Effector CD4-positive, alpha-beta T cell (primary cell): Measurements from ENCODE around the gene KEL.

Experiments used
- DNase-seq: peaks from one replicate; pipeline ENCODE4 v3.0.0-alpha.2; 2020

The KEL gene

DNA sequence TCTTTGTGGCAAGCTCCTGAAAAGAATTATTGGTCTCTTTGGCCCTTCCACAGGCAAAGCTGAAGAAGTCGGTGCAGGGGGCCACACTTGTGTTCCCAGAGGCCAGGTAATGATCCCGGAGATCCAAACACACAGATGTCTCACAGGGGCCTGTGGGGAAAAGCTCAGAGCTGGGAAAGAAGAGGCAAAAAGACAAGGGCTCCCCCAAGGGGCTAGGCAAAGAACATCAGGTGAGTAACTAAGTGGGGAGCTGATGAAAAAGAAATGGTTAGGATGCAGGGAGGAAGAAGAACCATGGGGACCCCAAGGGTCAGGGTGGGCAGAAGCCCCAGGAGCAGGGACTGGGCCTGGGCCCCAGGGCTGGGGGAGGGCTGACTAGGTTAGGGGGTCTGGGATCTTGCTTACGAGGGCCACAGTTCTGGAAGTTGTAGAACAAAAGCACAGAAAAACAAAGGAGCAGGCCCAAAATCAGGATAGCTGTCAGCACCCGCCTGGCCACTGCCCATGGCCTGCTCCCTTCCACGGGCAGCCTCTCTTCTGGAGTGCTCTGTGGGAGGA, 1.1 kb downstream of the KEL start:
- DNase-seq, result no peak

DNA sequence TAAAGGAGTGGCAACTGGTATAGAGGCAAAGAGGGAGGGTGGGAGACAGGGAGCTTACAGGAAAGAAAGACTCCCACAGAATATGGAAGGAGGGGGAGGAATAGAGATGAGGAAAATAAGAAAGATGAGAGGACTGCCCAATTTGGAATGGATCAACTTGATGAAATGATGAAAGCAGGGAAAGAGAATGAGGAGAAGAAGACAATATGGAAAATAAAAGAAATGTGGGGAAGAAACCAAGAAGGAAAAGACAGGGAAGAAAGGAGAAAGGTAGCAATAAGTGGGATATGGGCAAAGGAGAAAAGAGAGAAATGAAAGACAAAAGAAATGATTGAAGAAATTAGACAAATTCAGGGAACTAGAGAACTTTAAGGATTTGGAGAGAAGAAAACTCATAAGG, 3.0 kb downstream of the KEL start:
- DNase-seq, result no peak

DNA sequence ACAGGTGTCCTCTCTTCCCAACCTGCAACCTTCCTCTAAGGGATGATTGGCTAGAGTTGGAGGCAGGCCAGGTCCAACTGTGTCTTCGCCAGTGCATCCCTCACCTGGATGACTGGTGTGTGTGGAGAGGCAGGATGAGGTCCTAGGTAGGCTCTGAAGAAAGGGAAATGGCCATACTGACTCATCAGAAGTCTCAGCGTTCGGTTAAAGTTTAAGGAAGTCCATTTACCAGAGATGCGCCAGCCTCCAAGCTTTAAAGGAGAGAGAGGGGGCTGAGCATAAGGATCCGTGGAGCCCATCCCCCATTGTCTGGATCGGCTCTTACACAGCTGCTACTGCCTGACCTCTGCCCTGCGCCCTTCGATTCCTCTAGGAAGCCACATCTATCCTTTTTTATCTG, 4.4 kb downstream of the KEL start:
- DNase-seq, result no peak

- no peak for DNase-seq
Observed at GRCh38 chr7:142956951-142957623, 5.1 kb downstream of the KEL start.

GRCh38 chr7:142954680-142955268, 7.4 kb downstream of the KEL start:
- no peak for DNase-seq

DNA sequence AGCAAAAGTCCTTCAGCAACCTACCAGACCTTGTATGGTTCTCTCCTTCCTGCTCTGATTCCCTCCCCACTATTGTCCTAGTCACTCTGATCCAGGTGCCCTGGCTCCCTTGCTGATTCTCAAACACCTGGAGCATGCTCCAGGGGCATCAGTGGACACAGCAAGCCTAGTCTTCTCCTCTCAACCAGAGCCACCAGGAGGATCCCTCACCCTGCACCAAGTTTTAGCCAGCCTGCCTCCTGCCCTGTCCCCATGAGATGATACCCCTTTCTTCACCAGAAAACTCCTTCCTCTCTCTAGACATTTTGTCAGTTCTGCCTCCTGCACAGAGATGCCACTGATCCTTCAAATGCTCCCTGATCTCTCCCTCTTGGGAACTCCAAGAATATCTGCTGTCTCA, 11.9 kb downstream of the KEL start:
- DNase-seq, result no peak

DNA sequence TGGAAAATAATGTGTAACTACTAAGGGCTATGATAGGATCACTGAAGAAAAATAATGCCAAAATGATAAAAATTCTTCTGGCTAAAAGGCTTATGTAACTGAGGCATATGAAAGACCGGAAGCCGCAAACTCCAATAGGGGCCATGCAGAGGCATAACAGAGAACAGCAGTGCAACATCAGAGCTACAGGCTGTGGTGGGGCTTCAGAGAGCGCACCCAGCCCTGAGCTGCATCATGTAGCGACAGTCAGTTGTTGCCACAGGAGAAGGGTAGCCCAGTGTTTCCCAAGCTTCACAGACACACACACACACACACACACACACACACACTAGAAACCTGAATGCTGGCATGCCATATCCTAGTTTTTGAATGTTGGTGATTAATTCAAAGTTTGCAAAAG, 13.6 kb downstream of the KEL start:
- no peak for DNase-seq

DNA sequence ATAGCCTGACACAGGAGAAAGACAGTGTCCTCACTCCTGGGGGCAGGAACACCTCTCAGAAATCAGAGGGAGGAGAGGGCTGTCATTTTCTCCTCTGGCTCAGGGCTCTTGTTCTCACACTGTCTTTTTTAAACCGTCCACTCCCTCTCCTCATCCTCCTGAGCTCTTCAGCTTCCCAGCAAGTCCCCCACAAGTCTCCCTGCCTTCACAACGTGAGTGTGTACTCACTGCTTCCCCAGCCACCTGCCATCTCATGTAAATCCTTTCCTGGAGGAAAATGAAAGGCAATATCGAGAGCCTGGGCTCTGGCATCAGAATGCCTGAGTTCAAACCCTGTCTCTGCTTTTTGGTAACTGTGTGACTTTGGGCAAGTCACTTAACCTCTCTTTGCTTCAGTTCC, 17.2 kb downstream of the KEL start:
- DNase-seq, result no peak

- DNase-seq, result no peak
Observed at GRCh38 chr7:142943706-142944268, 18.4 kb downstream of the KEL start.

DNA sequence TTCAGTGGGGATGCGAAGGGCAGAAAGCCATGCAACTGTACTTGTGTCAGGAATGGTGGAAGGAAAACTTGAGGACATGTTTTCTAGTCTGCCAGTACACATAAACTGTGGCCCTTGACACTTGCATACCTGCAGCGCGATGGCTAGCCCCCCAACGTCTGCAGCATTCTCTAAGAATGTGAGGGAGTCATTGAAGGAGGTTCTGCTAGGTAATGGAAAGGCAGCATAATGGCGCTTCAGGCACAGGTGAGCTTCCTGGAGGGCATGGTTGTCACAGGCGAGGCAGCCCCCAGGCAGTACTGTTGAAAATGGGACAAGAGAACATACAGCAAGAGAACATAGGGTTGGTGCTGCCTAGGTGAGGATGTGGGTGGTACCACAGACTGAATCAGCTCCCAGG, 19.4 kb downstream of the KEL start:
- DNase-seq, result no peak

- DNase-seq, result no peak
Observed at GRCh38 chr7:142941541-142941940, 20.6 kb downstream of the KEL start.

DNA sequence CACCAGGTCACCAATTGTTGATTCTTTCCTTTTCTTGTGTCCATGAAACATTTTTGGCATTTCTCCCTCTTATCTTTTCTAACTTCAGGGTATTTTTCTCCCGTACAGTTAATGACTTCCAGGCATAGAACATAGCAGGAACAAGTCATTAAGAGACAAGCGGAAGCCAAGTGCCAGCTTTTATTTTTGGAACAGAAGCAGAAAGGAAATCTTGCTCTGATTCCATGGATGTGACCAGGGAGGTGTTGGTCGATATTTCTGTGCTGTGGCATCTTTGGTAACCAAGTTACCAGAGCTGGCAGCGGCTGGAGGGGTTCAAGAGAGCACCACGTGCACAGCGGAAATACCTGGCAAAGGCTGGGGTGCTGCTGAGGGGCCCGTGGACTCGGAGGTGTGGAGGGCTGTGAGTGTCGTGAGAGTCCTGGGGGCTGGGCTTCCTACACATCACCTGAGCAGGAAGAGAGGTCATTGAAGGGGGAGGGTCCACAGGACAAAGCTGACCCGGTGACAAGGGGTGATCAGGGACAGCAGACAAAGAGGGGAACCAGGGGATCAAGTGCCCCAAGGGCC, 21.1 kb downstream of the KEL start:
- DNase-seq, result no peak

GRCh38 chr7:142939226-142939910, 22.8 kb downstream of the KEL start, which contains the start of gene LLCFC1:
Gene LLCFC1 (plus strand): TSS chr7:142939484. CDS start chr7:142939622, 138 bp downstream.
- DNase-seq, result no peak

- no peak for DNase-seq
Observed at GRCh38 chr7:142938611-142939010, 23.6 kb downstream of the KEL start.

GRCh38 chr7:142935941-142936565, 26.1 kb downstream of the KEL start:
- no peak for DNase-seq

GRCh38 chr7:142934056-142934455, 28.1 kb downstream of the KEL start:
- DNase-seq, result no peak

DNA sequence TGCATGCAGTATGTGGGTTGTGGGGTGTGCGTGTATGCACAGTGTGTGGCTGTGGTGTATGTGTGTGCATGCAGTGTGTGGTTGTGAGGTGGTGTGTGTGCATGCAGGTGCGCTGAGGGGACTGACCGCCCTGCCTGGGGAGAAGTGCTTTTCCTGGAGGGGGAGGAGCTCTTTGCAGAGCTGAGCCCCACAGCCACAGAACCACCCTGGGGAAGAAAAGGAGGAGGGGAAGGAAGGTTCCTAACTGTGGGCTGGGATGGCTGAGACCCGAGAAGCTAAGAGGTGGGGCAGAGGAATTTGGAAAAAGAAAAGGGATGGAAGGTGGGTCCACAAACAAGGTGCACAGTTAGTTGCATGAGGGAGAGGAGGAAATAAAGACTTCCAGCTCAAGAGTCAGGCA, 28.5 kb downstream of the KEL start, which contains the start of gene TRPV5:
TSS of gene TRPV5 (minus strand) at position 123 of the 400 bp plus-strand sequence. CDS start 287 bp downstream, outside the sequence.
- no peak for DNase-seq

- no peak for DNase-seq
Observed at GRCh38 chr7:142933092-142933475, 29.1 kb downstream of the KEL start.

GRCh38 chr7:142932386-142933091, 29.6 kb downstream of the KEL start:
- no peak for DNase-seq

GRCh38 chr7:142930126-142930730, 31.9 kb downstream of the KEL start:
- no peak for DNase-seq

- DNase-seq, result no peak
Observed at GRCh38 chr7:142927949-142928348, 34.2 kb downstream of the KEL start.
